Measurements from ENCODE around the gene NBEAL2.
"Not testable (repeated sequence)": the region's sequence is repeated elsewhere in the genome, so short reads cannot be mapped to it uniquely, and the experiment has no call there.

The NBEAL2 gene

GRCh38 chr3:46960835-46961234 lies 18.6 kb upstream of the NBEAL2 start:
- DNase-seq (ENCODE audit: low read depth in 2 of 2) = no peak

DNA sequence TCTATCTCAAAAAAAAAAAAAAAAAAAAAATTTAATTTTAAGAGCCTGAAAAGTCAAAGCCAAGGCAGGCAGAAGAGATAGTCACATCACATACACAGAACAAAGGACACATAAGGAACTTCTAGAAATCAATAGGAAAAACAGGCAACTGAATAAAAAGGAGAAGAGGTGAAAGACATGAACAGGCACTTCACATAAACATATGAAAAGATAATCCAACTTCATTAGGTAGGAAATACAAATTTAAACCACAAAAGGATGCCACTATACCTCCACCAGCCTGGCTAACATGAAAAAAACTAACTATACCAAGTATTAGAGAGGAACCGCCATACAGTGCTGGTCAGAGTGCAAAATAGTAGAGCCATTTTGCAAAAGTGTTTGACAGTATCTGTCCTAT lies 17.0 kb upstream of the NBEAL2 start:
- DNase-seq (ENCODE audit: low read depth in 2 of 2) = no peak

- DNase-seq (ENCODE audit: low read depth in 2 of 2) = no peak
These were observed 16.5 kb upstream of the NBEAL2 start for GRCh38 chr3:46962990-46963389.

- not testable (repeated sequence) for DNase-seq (ENCODE audit: low read depth in 2 of 2)
These were observed 15.4 kb upstream of the NBEAL2 start for GRCh38 chr3:46964038-46964590.

GRCh38 chr3:46965151-46965550 lies 14.3 kb upstream of the NBEAL2 start:
- DNase-seq (ENCODE audit: low read depth in 2 of 2) = no peak

DNA sequence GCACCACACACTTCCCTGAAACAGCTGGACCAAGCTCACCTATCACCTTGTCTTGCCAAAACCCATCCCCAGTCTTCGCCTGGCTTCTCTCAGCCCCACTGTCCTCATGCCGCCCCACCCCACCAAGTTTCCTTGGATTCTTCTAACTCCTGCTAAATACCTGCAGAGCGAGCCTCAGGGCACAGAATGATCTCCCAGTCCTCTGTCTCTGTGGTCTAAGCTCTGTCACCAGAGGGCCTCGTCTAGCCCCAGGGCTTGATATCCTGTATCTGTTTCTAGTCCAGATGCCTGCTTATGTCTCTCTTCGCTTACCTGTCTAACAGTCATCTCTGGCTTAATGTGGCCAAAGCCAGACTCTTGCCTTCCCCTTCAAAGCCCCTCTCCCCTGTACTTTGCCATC lies 12.7 kb upstream of the NBEAL2 start:
- no peak for DNase-seq (ENCODE audit: low read depth in 2 of 2)

GRCh38 chr3:46968783-46969428 lies 10.6 kb upstream of the NBEAL2 start:
- no peak for DNase-seq (ENCODE audit: low read depth in 2 of 2)

- no peak for DNase-seq (ENCODE audit: low read depth in 2 of 2)
These were observed 8.9 kb upstream of the NBEAL2 start for GRCh38 chr3:46970391-46971091.

DNA sequence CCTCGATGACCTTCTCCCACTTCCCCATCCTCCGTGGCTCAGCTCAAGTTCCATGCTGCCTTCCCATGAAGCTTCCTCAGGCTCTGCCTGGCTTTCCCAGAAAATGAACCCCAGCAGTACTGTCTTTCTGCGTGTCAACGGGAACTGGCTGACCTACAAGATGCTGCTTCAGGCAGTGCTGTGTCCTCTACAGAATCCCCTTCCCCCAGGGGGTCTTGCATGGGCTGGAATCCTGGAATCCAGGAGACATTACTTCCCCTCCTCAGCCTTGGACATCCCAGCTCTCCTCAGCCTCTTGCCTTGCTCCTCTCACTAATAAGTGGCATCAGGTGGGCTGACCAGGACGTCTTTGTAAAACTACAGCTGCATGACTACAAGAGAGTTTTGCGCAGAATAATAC lies 8.3 kb upstream of the NBEAL2 start:
- no peak for DNase-seq (ENCODE audit: low read depth in 2 of 2)

- no peak for DNase-seq (ENCODE audit: low read depth in 2 of 2)
These were observed 7.7 kb upstream of the NBEAL2 start for GRCh38 chr3:46971742-46972141.

GRCh38 chr3:46972396-46972795 lies 7.1 kb upstream of the NBEAL2 start:
- DNase-seq (ENCODE audit: low read depth in 2 of 2) = no peak

DNA sequence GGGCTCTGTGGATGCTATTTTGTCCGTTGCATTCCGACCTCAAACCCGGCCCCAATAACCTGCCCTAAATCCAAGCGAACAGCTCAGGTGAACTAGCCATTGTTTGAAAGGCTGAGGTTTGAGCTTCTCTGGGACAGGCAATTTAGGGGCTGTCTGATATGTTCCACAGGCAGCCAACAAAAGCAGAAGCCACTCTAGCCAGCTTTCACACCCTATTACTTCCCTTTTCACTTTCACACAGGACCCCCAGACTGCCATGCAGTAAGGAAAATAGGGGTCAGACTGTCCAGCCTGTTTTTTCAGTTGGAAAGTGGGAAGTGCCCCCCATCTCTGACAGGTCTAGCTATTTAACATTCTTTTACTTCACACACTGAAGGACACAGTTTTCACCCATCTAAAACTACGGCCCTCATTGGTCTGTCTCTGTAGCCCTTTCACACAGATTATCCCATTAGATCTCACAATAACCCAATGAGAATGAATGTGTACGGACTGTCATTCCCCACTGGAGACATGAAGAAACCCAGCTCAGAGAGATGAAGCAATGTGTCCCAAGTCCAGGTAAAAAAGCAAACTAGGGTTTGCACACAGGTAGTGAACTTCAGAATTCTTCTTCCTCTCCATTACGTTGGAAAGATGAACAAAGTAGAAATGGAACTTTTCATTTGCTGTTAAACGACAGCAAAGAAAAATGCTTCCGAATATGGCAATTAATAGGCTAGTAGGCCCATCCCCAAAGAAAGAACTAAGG lies 4.9 kb upstream of the NBEAL2 start:
- no peak for DNase-seq (ENCODE audit: low read depth in 2 of 2)

- DNase-seq (ENCODE audit: low read depth in 2 of 2) = peak; percentile 98 to 99
These were observed 2.9 kb upstream of the NBEAL2 start, which contains the start of gene CCDC12 for GRCh38 chr3:46976326-46977190. Gene CCDC12 (minus strand): TSS chr3:46976745. CDS start chr3:46976732, 13 bp downstream.

GRCh38 chr3:46977811-46978195 lies 1.7 kb upstream of the NBEAL2 start:
- no peak for DNase-seq (ENCODE audit: low read depth in 2 of 2)

DNA sequence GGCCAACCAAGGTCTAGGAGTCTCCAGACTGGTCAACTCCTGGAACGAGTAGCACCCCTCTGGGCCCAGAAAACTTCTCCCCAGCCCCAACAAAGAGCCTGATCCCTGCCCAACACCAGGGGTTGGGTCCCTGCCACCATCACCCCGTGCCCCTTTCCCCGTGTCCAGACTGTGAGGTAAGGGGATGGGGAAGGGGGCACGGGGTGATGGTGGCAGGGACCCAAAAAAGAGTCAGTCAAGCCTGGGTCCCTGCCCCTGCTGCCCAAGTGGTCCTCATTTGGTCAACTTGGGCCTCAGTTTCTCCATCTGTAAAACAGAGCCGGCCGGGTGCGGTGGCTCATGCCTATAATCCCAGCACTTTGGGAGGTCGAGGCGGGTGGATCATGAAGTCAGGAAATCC lies 1.1 kb upstream of the NBEAL2 start:
- DNase-seq (ENCODE audit: low read depth in 2 of 2) = no peak

GRCh38 chr3:46979958-46980497 lies 562 bp downstream of the NBEAL2 start:
- DNase-seq (ENCODE audit: low read depth in 2 of 2) = no peak

GRCh38 chr3:46981932-46982471 lies 2.5 kb downstream of the NBEAL2 start:
- DNase-seq (ENCODE audit: low read depth in 2 of 2) = no peak

- DNase-seq (ENCODE audit: low read depth in 2 of 2) = no peak
These were observed 3.1 kb downstream of the NBEAL2 start for GRCh38 chr3:46982546-46982945.

DNA sequence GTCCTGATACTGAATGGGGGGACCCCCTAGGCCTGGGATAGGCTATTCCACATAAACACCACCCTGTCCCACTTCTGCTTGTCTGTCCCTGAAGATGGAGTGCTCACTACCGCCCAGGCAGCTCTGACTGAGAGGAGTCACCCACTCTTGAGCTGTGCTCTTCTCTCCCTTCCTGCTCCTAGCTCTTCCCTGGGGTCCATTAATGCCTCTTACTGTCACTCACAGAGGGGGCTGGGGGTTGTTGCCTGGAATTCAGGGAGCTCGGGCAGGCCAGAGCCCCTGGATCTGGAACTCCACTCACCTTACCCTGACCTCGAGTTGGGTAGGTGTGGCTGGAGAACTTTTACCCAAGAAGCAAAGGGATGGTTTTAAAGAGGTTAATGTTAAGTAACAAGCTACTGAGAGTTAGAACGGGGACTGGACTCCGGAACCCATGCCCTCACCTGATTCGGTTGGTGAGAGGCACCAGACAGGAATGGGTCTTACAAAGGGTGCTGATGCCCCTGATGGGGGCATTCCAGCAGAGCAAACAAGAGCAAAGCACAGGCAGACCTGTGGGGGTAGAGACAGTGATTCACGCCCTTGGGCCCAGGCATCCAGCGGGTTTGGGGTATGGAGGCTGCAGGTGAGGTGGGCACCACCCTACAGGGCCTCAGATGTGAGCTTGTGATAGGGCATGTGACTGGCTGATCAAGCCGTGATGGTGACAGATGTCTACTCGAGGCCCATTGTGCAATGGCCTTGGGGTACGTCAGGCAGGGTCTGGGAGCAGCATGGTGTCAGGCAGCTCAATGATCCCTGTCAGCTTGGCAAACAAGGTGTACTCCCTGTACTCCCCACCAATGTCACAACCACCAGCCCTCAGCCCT lies 5.4 kb downstream of the NBEAL2 start:
- no peak for DNase-seq (ENCODE audit: low read depth in 2 of 2)

DNA sequence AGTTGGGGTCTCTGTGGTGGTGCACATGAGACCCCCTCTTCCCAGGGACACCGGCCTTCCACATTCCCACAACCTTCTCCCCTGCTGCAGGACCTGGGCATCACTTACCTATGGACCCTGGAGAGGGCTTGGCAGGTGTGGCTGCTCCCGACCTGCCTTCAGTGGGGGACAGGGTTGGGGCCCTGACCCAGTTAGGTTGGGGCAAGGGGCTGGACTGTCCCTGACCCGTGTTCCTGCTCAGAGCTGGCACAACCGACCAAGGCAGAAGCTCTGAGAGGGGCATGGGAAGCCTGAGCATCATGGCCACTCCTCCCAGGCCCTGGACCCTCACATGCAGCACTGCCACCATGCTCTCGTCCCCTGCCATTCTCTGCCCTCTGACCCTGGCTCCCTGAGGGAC lies 6.1 kb downstream of the NBEAL2 start:
- no peak for DNase-seq (ENCODE audit: low read depth in 2 of 2)

Measured in fibroblast of skin of left biceps (primary cell).